ENCODE results near the gene COL4A3.

Gene COL4A3

GRCh38 chr2:227163998-227164762, at the start of gene COL4A3, which contains the start of gene COL4A4:
COL4A3 (plus strand) TSS chr2:227164624; CDS start chr2:227164727, 103 bp downstream.
COL4A4 (minus strand) TSS chr2:227164205; CDS start chr2:227147483, 16,722 bp downstream.
- DNase-seq (ENCODE audit: low spot score): no peak

GRCh38 chr2:227115761-227116160, 48.7 kb upstream of the COL4A3 start:
- DNase-seq (ENCODE audit: low spot score): no peak

GRCh38 chr2:227117027-227117426, 47.4 kb upstream of the COL4A3 start:
- DNase-seq (ENCODE audit: low spot score): no peak

- DNase-seq (ENCODE audit: low spot score): no peak
Observed at GRCh38 chr2:227117852-227118251, 46.6 kb upstream of the COL4A3 start.

- DNase-seq (ENCODE audit: low spot score): no peak
Observed at GRCh38 chr2:227118353-227118752, 46.1 kb upstream of the COL4A3 start.

GRCh38 chr2:227123697-227124096, 40.7 kb upstream of the COL4A3 start:
- DNase-seq (ENCODE audit: low spot score): no peak

GRCh38 chr2:227124811-227125210, 39.6 kb upstream of the COL4A3 start:
- DNase-seq (ENCODE audit: low spot score): no peak

GRCh38 chr2:227125506-227125905, 38.9 kb upstream of the COL4A3 start:
- DNase-seq (ENCODE audit: low spot score): no peak

GRCh38 chr2:227127201-227127600, 37.2 kb upstream of the COL4A3 start:
- no peak for DNase-seq (ENCODE audit: low spot score)

GRCh38 chr2:227130636-227131035, 33.8 kb upstream of the COL4A3 start:
- DNase-seq (ENCODE audit: low spot score): no peak

GRCh38 chr2:227132986-227133385, 31.4 kb upstream of the COL4A3 start:
- DNase-seq (ENCODE audit: low spot score): no peak

- no peak for DNase-seq (ENCODE audit: low spot score)
Observed at GRCh38 chr2:227134591-227134990, 29.8 kb upstream of the COL4A3 start.

- no peak for DNase-seq (ENCODE audit: low spot score)
Observed at GRCh38 chr2:227141301-227141700, 23.1 kb upstream of the COL4A3 start.

GRCh38 chr2:227143895-227144294, 20.5 kb upstream of the COL4A3 start:
- DNase-seq (ENCODE audit: low spot score): no peak

- DNase-seq (ENCODE audit: low spot score): no peak
Observed at GRCh38 chr2:227146456-227146855, 18.0 kb upstream of the COL4A3 start.

- DNase-seq (ENCODE audit: low spot score): no peak
Observed at GRCh38 chr2:227147023-227147422, 17.4 kb upstream of the COL4A3 start.

- no peak for DNase-seq (ENCODE audit: low spot score)
Observed at GRCh38 chr2:227148106-227148505, 16.3 kb upstream of the COL4A3 start.

- no peak for DNase-seq (ENCODE audit: low spot score)
Observed at GRCh38 chr2:227150222-227150936, 14.0 kb upstream of the COL4A3 start.

- no peak for DNase-seq (ENCODE audit: low spot score)
Observed at GRCh38 chr2:227152093-227152766, 12.2 kb upstream of the COL4A3 start.

- DNase-seq (ENCODE audit: low spot score): no peak
Observed at GRCh38 chr2:227153307-227153706, 11.1 kb upstream of the COL4A3 start.

- no peak for DNase-seq (ENCODE audit: low spot score)
Observed at GRCh38 chr2:227153758-227154486, 10.5 kb upstream of the COL4A3 start.
